ENCODE results near the gene GGN.
A peak's percentile ranks its signal among the peaks of the same experiment; 100 is the strongest.

GGN gene

DNA sequence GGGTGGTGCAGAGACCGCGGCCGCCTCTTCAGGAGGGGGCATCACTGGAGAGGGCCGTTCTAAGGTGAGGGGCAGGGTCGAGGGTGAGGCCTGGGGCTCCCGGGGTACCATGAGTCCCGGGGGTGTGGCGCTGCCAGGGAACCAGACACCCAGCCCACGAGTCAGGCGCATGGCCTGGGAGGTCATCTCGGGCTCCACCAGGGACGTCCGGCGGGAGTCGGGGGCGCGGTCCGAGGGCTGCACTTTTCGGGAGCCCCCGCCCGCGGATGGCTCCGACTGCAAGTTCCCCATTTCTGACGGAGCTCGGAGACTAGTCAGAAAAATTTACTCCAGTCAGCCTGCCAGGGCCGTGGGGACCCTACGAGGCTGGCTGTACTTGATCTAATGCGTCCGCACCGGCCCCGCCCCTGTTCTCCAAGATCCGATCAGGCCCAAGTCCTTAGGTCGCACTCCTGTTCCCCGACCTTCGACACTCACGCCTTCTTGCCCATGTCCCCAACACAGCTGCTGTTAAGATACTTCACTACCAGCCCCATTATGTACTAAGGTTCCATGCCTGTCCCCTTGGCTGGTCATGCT, 774 bp downstream of the GGN start:
- H3K36me3 ChIP-seq (ENCODE audit: control insufficient read depth, insufficient read depth, low read length): peaks cover 4% of the 10 kb centered on the region
- H3K23ac ChIP-seq (ENCODE audit: low read length): no peak overlapping the region
- peak overlapping the region; percentile 56 for H3K56ac ChIP-seq (ENCODE audit: low read length)
- H3K4me3 ChIP-seq (ENCODE audit: low read length): no peak overlapping the region
- no peak overlapping the region for H2BK120ac ChIP-seq (ENCODE audit: low read depth, low read length)
- H3K79me1 ChIP-seq (ENCODE audit: low read length): no peaks in the 10 kb centered on the region
- peaks cover 3% of the 10 kb centered on the region for H3K4me1 ChIP-seq (ENCODE audit: control insufficient read depth, low read depth, low read length)
- no CpG with 5 or more reads among the region's 36 CpGs for WGBS (ENCODE audit: extremely low coverage, insufficient coverage, low lambda C conversion rate)
- H3K18ac ChIP-seq (ENCODE audit: low read length): no peak overlapping the region
- H2BK5ac ChIP-seq (ENCODE audit: low read length): no peak overlapping the region
- H3K4me2 ChIP-seq (ENCODE audit: low read length): peak overlapping the region; percentile 61
- no peak overlapping the region for H2AK5ac ChIP-seq (ENCODE audit: low read length)
- H2BK15ac ChIP-seq (replicated peaks; ENCODE audit: low read depth): no peak overlapping the region
- peak overlapping the region; percentile 48 for H3K9ac ChIP-seq (ENCODE audit: low read length)
- no peaks in the 10 kb centered on the region for H3K27me3 ChIP-seq (ENCODE audit: insufficient read depth, low read length, poor library complexity)
- no peak for DNase-seq
- H3K4ac ChIP-seq (ENCODE audit: low read depth, low read length): no peak overlapping the region
- no peaks in the 10 kb centered on the region for H3K79me2 ChIP-seq (ENCODE audit: control insufficient read depth, insufficient read depth, low read length)
- H4K5ac ChIP-seq (ENCODE audit: low read length): no peak overlapping the region
- no peak overlapping the region for H3K27ac ChIP-seq (ENCODE audit: low read depth, low read length)
- H4K8ac ChIP-seq (ENCODE audit: low read depth, low read length): no peak overlapping the region

GRCh38 chr19:38386300-38386970, 1.4 kb downstream of the GGN start:
- Histone ChIP-seq H3K18ac (ENCODE audit: low read length) (no peak overlapping the region), H2AK5ac (ENCODE audit: low read length) (no peak overlapping the region), H3K27me3 (ENCODE audit: insufficient read depth, low read length, poor library complexity) (no peaks in the 10 kb centered on the region), H3K79me2 (ENCODE audit: control insufficient read depth, insufficient read depth, low read length) (no peaks in the 10 kb centered on the region), H4K5ac (ENCODE audit: low read length) (no peak overlapping the region), H2BK5ac (ENCODE audit: low read length) (no peak overlapping the region), H3K23ac (ENCODE audit: low read length) (no peak overlapping the region), H3K4me1 (ENCODE audit: control insufficient read depth, low read depth, low read length) (peaks cover 3% of the 10 kb centered on the region), H2BK120ac (ENCODE audit: low read depth, low read length) (no peak overlapping the region), H4K8ac (ENCODE audit: low read depth, low read length) (no peak overlapping the region), H3K4me3 (ENCODE audit: low read length) (no peak overlapping the region), H3K9ac (ENCODE audit: low read length) (no peak overlapping the region), H3K4ac (ENCODE audit: low read depth, low read length) (no peak overlapping the region), H3K4me2 (ENCODE audit: low read length) (no peak overlapping the region), H3K36me3 (ENCODE audit: control insufficient read depth, insufficient read depth, low read length) (peaks cover 7% of the 10 kb centered on the region), H3K56ac (ENCODE audit: low read length) (no peak overlapping the region), H3K27ac (ENCODE audit: low read depth, low read length) (no peak overlapping the region), H2BK15ac (replicated peaks; ENCODE audit: low read depth) (no peak overlapping the region), H3K79me1 (ENCODE audit: low read length) (no peaks in the 10 kb centered on the region)
- WGBS (ENCODE audit: extremely low coverage, insufficient coverage, low lambda C conversion rate): no CpG with 5 or more reads among the region's 61 CpGs
- DNase-seq: no peak

DNA sequence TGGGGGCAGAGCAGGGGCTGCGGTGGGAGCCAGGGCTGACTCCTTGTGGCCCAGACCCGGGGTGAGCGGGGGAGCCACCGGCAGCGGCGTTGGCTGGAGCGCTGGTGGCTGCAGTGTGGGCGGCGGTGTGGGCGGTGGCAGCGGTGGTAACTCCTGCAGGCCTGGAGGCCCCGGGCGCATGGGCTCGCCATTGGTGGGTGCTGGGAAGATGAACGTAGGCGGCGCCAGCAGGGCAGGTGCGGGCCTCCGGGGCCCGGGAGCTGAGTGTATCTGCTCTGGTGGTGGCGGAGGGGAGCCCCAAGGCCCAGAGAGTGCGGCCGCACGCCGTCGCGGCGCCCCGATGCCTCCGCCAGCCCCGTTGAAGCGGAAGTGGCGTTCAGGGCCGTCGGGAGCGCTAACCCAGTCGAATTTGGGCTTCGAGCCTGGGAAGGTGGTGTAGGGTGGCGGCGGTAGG, 2.0 kb downstream of the GGN start:
- no peak overlapping the region for H4K8ac ChIP-seq (ENCODE audit: low read depth, low read length)
- no peak overlapping the region for H4K5ac ChIP-seq (ENCODE audit: low read length)
- H3K27me3 ChIP-seq (ENCODE audit: insufficient read depth, low read length, poor library complexity): no peaks in the 10 kb centered on the region
- H3K18ac ChIP-seq (ENCODE audit: low read length): no peak overlapping the region
- no peak for DNase-seq
- H3K79me1 ChIP-seq (ENCODE audit: low read length): no peaks in the 10 kb centered on the region
- WGBS (ENCODE audit: extremely low coverage, insufficient coverage, low lambda C conversion rate): no CpG with 5 or more reads among the region's 40 CpGs
- no peak overlapping the region for H3K56ac ChIP-seq (ENCODE audit: low read length)
- H3K23ac ChIP-seq (ENCODE audit: low read length): no peak overlapping the region
- H3K4me1 ChIP-seq (ENCODE audit: control insufficient read depth, low read depth, low read length): peaks cover 3% of the 10 kb centered on the region
- H3K4ac ChIP-seq (ENCODE audit: low read depth, low read length): no peak overlapping the region
- no peak overlapping the region for H2BK15ac ChIP-seq (replicated peaks; ENCODE audit: low read depth)
- H3K36me3 ChIP-seq (ENCODE audit: control insufficient read depth, insufficient read depth, low read length): peaks cover 13% of the 10 kb centered on the region
- H2AK5ac ChIP-seq (ENCODE audit: low read length): no peak overlapping the region
- no peak overlapping the region for H2BK120ac ChIP-seq (ENCODE audit: low read depth, low read length)
- no peak overlapping the region for H3K9ac ChIP-seq (ENCODE audit: low read length)
- H3K27ac ChIP-seq (ENCODE audit: low read depth, low read length): no peak overlapping the region
- H3K4me2 ChIP-seq (ENCODE audit: low read length): no peak overlapping the region
- H3K79me2 ChIP-seq (ENCODE audit: control insufficient read depth, insufficient read depth, low read length): no peaks in the 10 kb centered on the region
- no peak overlapping the region for H2BK5ac ChIP-seq (ENCODE audit: low read length)
- no peak overlapping the region for H3K4me3 ChIP-seq (ENCODE audit: low read length)

- no peak overlapping the region for H2AK5ac ChIP-seq (ENCODE audit: low read length)
- H3K56ac ChIP-seq (ENCODE audit: low read length): no peak overlapping the region
- no peak overlapping the region for H3K4me3 ChIP-seq (ENCODE audit: low read length)
- no peaks in the 10 kb centered on the region for H3K27me3 ChIP-seq (ENCODE audit: insufficient read depth, low read length, poor library complexity)
- H4K8ac ChIP-seq (ENCODE audit: low read depth, low read length): no peak overlapping the region
- no peak overlapping the region for H4K5ac ChIP-seq (ENCODE audit: low read length)
- H2BK15ac ChIP-seq (replicated peaks; ENCODE audit: low read depth): no peak overlapping the region
- H3K4ac ChIP-seq (ENCODE audit: low read depth, low read length): no peak overlapping the region
- H2BK5ac ChIP-seq (ENCODE audit: low read length): no peak overlapping the region
- no CpG with 5 or more reads among the region's 40 CpGs for WGBS (ENCODE audit: extremely low coverage, insufficient coverage, low lambda C conversion rate)
- peaks cover 3% of the 10 kb centered on the region for H3K4me1 ChIP-seq (ENCODE audit: control insufficient read depth, low read depth, low read length)
- no peak overlapping the region for H3K9ac ChIP-seq (ENCODE audit: low read length)
- no peak for DNase-seq
- H3K4me2 ChIP-seq (ENCODE audit: low read length): no peak overlapping the region
- H3K36me3 ChIP-seq (ENCODE audit: control insufficient read depth, insufficient read depth, low read length): peaks cover 13% of the 10 kb centered on the region
- H3K27ac ChIP-seq (ENCODE audit: low read depth, low read length): no peak overlapping the region
- H2BK120ac ChIP-seq (ENCODE audit: low read depth, low read length): no peak overlapping the region
- no peaks in the 10 kb centered on the region for H3K79me1 ChIP-seq (ENCODE audit: low read length)
- no peak overlapping the region for H3K18ac ChIP-seq (ENCODE audit: low read length)
- no peak overlapping the region for H3K23ac ChIP-seq (ENCODE audit: low read length)
- H3K79me2 ChIP-seq (ENCODE audit: control insufficient read depth, insufficient read depth, low read length): no peaks in the 10 kb centered on the region
Measured at GRCh38 chr19:38385057-38385803, 2.6 kb downstream of the GGN start.

GRCh38 chr19:38384209-38385027, 3.4 kb downstream of the GGN start:
- WGBS (ENCODE audit: extremely low coverage, insufficient coverage, low lambda C conversion rate): no CpG with 5 or more reads among the region's 10 CpGs
- no peak overlapping the region for H2BK15ac ChIP-seq (replicated peaks; ENCODE audit: low read depth)
- no peak overlapping the region for H2BK5ac ChIP-seq (ENCODE audit: low read length)
- H3K27me3 ChIP-seq (ENCODE audit: insufficient read depth, low read length, poor library complexity): no peaks in the 10 kb centered on the region
- no peaks in the 10 kb centered on the region for H3K4me1 ChIP-seq (ENCODE audit: control insufficient read depth, low read depth, low read length)
- H4K8ac ChIP-seq (ENCODE audit: low read depth, low read length): no peak overlapping the region
- no peak overlapping the region for H3K4ac ChIP-seq (ENCODE audit: low read depth, low read length)
- H3K56ac ChIP-seq (ENCODE audit: low read length): no peak overlapping the region
- H3K23ac ChIP-seq (ENCODE audit: low read length): no peak overlapping the region
- H2BK120ac ChIP-seq (ENCODE audit: low read depth, low read length): no peak overlapping the region
- no peak overlapping the region for H3K9ac ChIP-seq (ENCODE audit: low read length)
- H3K36me3 ChIP-seq (ENCODE audit: control insufficient read depth, insufficient read depth, low read length): peaks cover 14% of the 10 kb centered on the region
- no peaks in the 10 kb centered on the region for H3K79me2 ChIP-seq (ENCODE audit: control insufficient read depth, insufficient read depth, low read length)
- H3K18ac ChIP-seq (ENCODE audit: low read length): no peak overlapping the region
- no peak overlapping the region for H4K5ac ChIP-seq (ENCODE audit: low read length)
- no peak overlapping the region for H2AK5ac ChIP-seq (ENCODE audit: low read length)
- DNase-seq: peak; percentile 78
- no peak overlapping the region for H3K4me2 ChIP-seq (ENCODE audit: low read length)
- no peak overlapping the region for H3K27ac ChIP-seq (ENCODE audit: low read depth, low read length)
- no peak overlapping the region for H3K4me3 ChIP-seq (ENCODE audit: low read length)
- no peaks in the 10 kb centered on the region for H3K79me1 ChIP-seq (ENCODE audit: low read length)
